Heart left ventricle (tissue), 13 donors: ENCODE data around the gene NFKBIE.

ENCODE experiments used
- POLR2A ChIP-seq, 2 donors: fragments of 450-650 bp; IDR thresholded peaks; one replicate each; pipeline ENCODE4 v1.6.1; 2017; ENCODE audit warnings: antibody characterized with exemption in 2 of 2, mild to moderate bottlenecking in 2 of 2, moderate library complexity in 2 of 2
- TF ChIP-seq, protein P1 (sequence below), 12 donors: fragments of 200-600 bp; sonication (generic) in 4 of 12; IDR thresholded peaks; one replicate each; pipeline versions ENCODE4 v1.5.0 to v1.8.0; 2018 to 2022; ENCODE audit warnings: antibody characterized with exemption in 12 of 12, mild to moderate bottlenecking in 5 of 12
- donor health status: ischemic (EF 13 %, LVEDD 7.1; RV severe dilation, severe dysfunction).
- donor health status: DM: no; HTN: yes; CAD: no.
- donor health status: DM: no; HTN: no; CAD: no.
- donor health status: ischemic (EF 25% LVEDD 6.9; RV normal size, moderate dysfunction).
- donor health status: ischemic (EF 25% LVEDD 5.7; RV mildly dilated, moderate dysfunction).
- donor health status: ischemic (EF 35%, LVEDD 5.7; RV mildly dilated, moderate dysfunction).
- donor health status: nonischemic (EF 11% LVEDD 7.7; RV severe dilation, severe dysfunction).
- donor health status: DM: yes; HTN: yes; CAD: no.
- donor health status: PGD.
- donor health status: ischemic (EF 29% LVEDD 5.4; RV normal size, mild dysfunction).
- donor health status: nonischemic (EF 23%, LVEDD 6.1; RV moderate dilation, normal function).

DNA sequence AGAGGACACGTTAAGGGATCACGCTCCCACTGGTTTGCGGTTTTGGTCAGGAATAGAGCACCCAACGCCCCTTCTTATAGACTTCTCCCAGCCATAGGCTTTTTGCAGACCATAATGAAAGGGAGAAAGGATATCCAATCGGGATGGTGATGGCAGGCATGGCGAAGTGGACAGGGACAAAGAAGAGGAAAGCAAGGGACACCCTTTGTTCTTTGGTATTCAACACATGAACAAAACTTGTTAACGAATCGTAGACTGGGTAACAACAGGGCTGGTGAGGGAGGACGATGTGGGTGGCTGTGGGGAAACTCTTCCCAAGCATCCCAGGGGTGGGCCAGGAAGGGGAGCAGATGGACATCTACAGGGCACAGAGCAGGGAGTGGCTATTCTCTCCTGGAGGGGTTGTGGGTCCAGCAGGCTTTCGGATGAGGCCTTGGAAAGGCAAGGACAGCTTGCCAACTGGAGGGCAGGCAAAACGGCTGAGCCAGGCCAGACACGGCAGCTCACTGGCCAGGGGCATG is 19.9 kb downstream of the NFKBIE start:
- TF ChIP-seq, protein P1, sequence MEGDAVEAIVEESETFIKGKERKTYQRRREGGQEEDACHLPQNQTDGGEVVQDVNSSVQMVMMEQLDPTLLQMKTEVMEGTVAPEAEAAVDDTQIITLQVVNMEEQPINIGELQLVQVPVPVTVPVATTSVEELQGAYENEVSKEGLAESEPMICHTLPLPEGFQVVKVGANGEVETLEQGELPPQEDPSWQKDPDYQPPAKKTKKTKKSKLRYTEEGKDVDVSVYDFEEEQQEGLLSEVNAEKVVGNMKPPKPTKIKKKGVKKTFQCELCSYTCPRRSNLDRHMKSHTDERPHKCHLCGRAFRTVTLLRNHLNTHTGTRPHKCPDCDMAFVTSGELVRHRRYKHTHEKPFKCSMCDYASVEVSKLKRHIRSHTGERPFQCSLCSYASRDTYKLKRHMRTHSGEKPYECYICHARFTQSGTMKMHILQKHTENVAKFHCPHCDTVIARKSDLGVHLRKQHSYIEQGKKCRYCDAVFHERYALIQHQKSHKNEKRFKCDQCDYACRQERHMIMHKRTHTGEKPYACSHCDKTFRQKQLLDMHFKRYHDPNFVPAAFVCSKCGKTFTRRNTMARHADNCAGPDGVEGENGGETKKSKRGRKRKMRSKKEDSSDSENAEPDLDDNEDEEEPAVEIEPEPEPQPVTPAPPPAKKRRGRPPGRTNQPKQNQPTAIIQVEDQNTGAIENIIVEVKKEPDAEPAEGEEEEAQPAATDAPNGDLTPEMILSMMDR (IDR thresholded peaks at IDR 0.05), result no peak
- TF ChIP-seq POLR2A (IDR thresholded peaks at IDR 0.05), result no peak
